Keratinocyte (primary cell): Measurements from ENCODE around the gene SLC17A4. TPM values are rescaled to one million over a fixed set of nuclear protein-coding genes. Genes with fewer than 3 reads are reported as not detected.
A peak's percentile ranks its signal among the peaks of the same experiment; 100 is the strongest.

ENCODE experiments used
- DNase-seq: peaks from one replicate; pipeline ENCODE4 v3.0.0-alpha.2; 2011; ENCODE audit warnings: low read depth, missing footprints, low spot score
- FAIRE-seq: peaks from 2 replicates; lab custom pipeline; 2011; peaks lifted over from hg19 to GRCh38; lab: Jason Lieb, UNC
- H2AFZ ChIP-seq: 2 replicates; pipeline ENCODE4 v1.6.0; 2012; ENCODE audit warnings: low read length, control low read depth, inconsistent platforms; ENCODE audit not compliant: control insufficient read depth
- H3K27ac ChIP-seq: 2 replicates; pipeline ENCODE4 v1.5.1; 2011; ENCODE audit warnings: low read length; ENCODE audit not compliant: control insufficient read depth, insufficient read depth
- H3K27me3 ChIP-seq: 3 replicates; pipeline ENCODE4 v1.6.0; 2011; ENCODE audit warnings: low read length; ENCODE audit not compliant: control insufficient read depth, insufficient read depth; ENCODE audit errors: extremely low read depth
- H3K36me3 ChIP-seq, 2 experiments: 2 replicates in 1 of 2; 3 replicates in 1 of 2; pipeline ENCODE4 v1.5.1; 2011; ENCODE audit warnings: low read length in 2 of 2, mild to moderate bottlenecking in 1 of 2; ENCODE audit not compliant: control insufficient read depth in 2 of 2, insufficient read depth in 2 of 2; ENCODE audit errors: extremely low read depth in 1 of 2
- H3K4me1 ChIP-seq: 3 replicates; pipeline ENCODE4 v1.5.1; 2011; ENCODE audit warnings: low read length; ENCODE audit not compliant: control insufficient read depth, insufficient read depth; ENCODE audit errors: extremely low read depth
- H3K4me2 ChIP-seq: 3 replicates; pipeline ENCODE4 v1.6.0; 2011; ENCODE audit warnings: low read depth, low read length; ENCODE audit not compliant: control insufficient read depth, insufficient read depth; ENCODE audit errors: extremely low read depth
- H3K4me3 ChIP-seq, 3 experiments: fragments of 200-600 bp in 1 of 3; sonication (generic) in 1 of 3; 2 replicates in 2 of 3; 3 replicates in 1 of 3; pipeline ENCODE4 v1.5.1; 2011 to 2016; ENCODE audit warnings: low read length in 3 of 3, mild to moderate bottlenecking in 3 of 3, control low read depth in 2 of 3, inconsistent platforms in 1 of 3, low read depth in 1 of 3, mixed read lengths in 1 of 3, mixed run types in 1 of 3, moderate library complexity in 1 of 3; ENCODE audit not compliant: control insufficient read depth in 2 of 3, insufficient read depth in 2 of 3; ENCODE audit errors: extremely low read depth in 1 of 3
- H3K79me2 ChIP-seq: 2 replicates; pipeline ENCODE4 v1.6.0; 2012; ENCODE audit warnings: low read length; ENCODE audit not compliant: control insufficient read depth, insufficient read depth
- H3K9ac ChIP-seq: 3 replicates; pipeline ENCODE4 v1.6.0; 2011; ENCODE audit warnings: low read length; ENCODE audit not compliant: control insufficient read depth, insufficient read depth; ENCODE audit errors: extremely low read depth
- H3K9me1 ChIP-seq: 3 replicates; pipeline ENCODE4 v1.6.0; 2011; ENCODE audit warnings: low read length; ENCODE audit not compliant: control insufficient read depth, insufficient read depth; ENCODE audit errors: extremely low read depth
- H3K9me3 ChIP-seq: 2 replicates; pipeline ENCODE4 v1.5.1; 2012; ENCODE audit warnings: low read depth, low read length; ENCODE audit not compliant: control insufficient read depth
- H4K20me1 ChIP-seq: 3 replicates; pipeline ENCODE4 v1.6.0; 2011; ENCODE audit warnings: low read length; ENCODE audit not compliant: control insufficient read depth, insufficient read depth; ENCODE audit errors: extremely low read depth
- CTCF ChIP-seq, 3 experiments: IDR thresholded peaks in 1 of 3; conservative IDR thresholded peaks in 1 of 3; optimal IDR thresholded peaks in 1 of 3; 2 replicates in 2 of 3; 3 replicates in 1 of 3; pipeline versions ENCODE3 to v1.5.1; 2011; ENCODE audit warnings: low read length in 3 of 3, mild to moderate bottlenecking in 3 of 3, moderate library complexity in 2 of 3, control low read depth in 1 of 3, inconsistent platforms in 1 of 3; ENCODE audit not compliant: insufficient read depth in 2 of 3; ENCODE audit errors: extremely low read depth in 1 of 3
- EZH2 ChIP-seq: IDR thresholded peaks from one replicate; pipeline ENCODE4 v1.6.1; 2012; ENCODE audit warnings: inconsistent platforms, mild to moderate bottlenecking, low read length, moderate library complexity
- dilution Hi-C: fragments of 300-500 bp; cut with MboI; formaldehyde crosslinking; loops from one replicate; pipeline ENCODE4 v1.7.0; 2020; ENCODE audit warnings: low sequenced_read_pairs; ENCODE audit not compliant: extremely low pct_ligation_motif_present
- polyA plus RNA-seq, 5 experiments: library from polyadenylated mRNA; depleted of rRNA in 3 of 5; stranded (reverse) in 3 of 5; stranded (forward) in 1 of 5; unstranded in 1 of 5; fragments of >200 nt; gene quantifications; 1 replicate in 1 of 5; 2 replicates in 3 of 5; 3 replicates in 1 of 5; pipeline versions ENCODE4 v1.2.1 to v1.2.3, GENCODE V29; 2011 to 2012; ENCODE audit warnings: missing spikeins in 2 of 5, low read depth in 1 of 5, low replicate concordance in 1 of 5

SLC17A4 gene
- polyA plus RNA-seq, 1 donor (not counting 4 experiments of a cell fraction or from before 2014, with no cell fraction given): not detected

- Histone ChIP-seq H3K4me3 (no peak overlapping the region), H3K9ac (no peak overlapping the region), H4K20me1 (no peaks in the 10 kb centered on the region), H3K27ac (no peak overlapping the region), H3K9me3 (no peaks in the 10 kb centered on the region), H3K4me2 (no peak overlapping the region), H3K36me3 (no peaks in the 10 kb centered on the region), H2AFZ (no peak overlapping the region), H3K4me1 (no peaks in the 10 kb centered on the region), H3K9me1 (no peaks in the 10 kb centered on the region), H3K79me2 (no peaks in the 10 kb centered on the region), H3K27me3 (peaks cover 4% of the 10 kb centered on the region)
- no peak for DNase-seq
- dilution Hi-C loops: no loop called here
- TF ChIP-seq CTCF (optimal IDR thresholded peaks at IDR 0.05 in 1 of 3, IDR thresholded peaks at IDR 0.05 in 1 of 3, conservative IDR thresholded peaks at IDR 0.05 in 1 of 3; ENCODE audit: extremely low read depth in 1 of 3, insufficient read depth in 2 of 3, low read length in 3 of 3) (no peak), EZH2 (no peak)
- no peak for FAIRE-seq
Observed at GRCh38 chr6:25732468-25733198, 21.9 kb upstream of the SLC17A4 start.

- TF ChIP-seq EZH2 (no peak), CTCF (optimal IDR thresholded peaks at IDR 0.05 in 1 of 3, IDR thresholded peaks at IDR 0.05 in 1 of 3, conservative IDR thresholded peaks at IDR 0.05 in 1 of 3; ENCODE audit: extremely low read depth in 1 of 3, insufficient read depth in 2 of 3, low read length in 3 of 3) (no peak)
- H4K20me1 ChIP-seq: no peaks in the 10 kb centered on the region
- no peaks in the 10 kb centered on the region for H3K36me3 ChIP-seq
- H2AFZ ChIP-seq: no peak overlapping the region
- H3K4me2 ChIP-seq: no peak overlapping the region
- H3K27me3 ChIP-seq: peaks cover 4% of the 10 kb centered on the region
- DNase-seq (no peak), FAIRE-seq (peak; percentile 36)
- H3K9me1 ChIP-seq: no peaks in the 10 kb centered on the region
- no peak overlapping the region for H3K4me3 ChIP-seq
- no peaks in the 10 kb centered on the region for H3K79me2 ChIP-seq
- no peaks in the 10 kb centered on the region for H3K4me1 ChIP-seq
- H3K9me3 ChIP-seq: no peaks in the 10 kb centered on the region
- dilution Hi-C loops: no loop called here
- no peak overlapping the region for H3K9ac ChIP-seq
- H3K27ac ChIP-seq: no peak overlapping the region
Observed at GRCh38 chr6:25735261-25735660, 19.3 kb upstream of the SLC17A4 start.
